SU-DHL-6 (cell line): ENCODE measurements around the gene ATF7IP.

ENCODE experiments used
- H2AFZ ChIP-seq: fragments of 200-600 bp; sonication (generic); 2 replicates; pipeline ENCODE4 v1.6.1; 2014; ENCODE audit warnings: low read depth, mild to moderate bottlenecking, moderate library complexity, mixed read lengths, antibody characterized with exemption, low read length; ENCODE audit not compliant: severe bottlenecking
- H3F3A ChIP-seq: fragments of 200-600 bp; shearing (Covaris generic); 2 replicates; pipeline ENCODE4 v1.6.0; 2016; ENCODE audit warnings: antibody characterized with exemption, mild to moderate bottlenecking; ENCODE audit not compliant: insufficient read depth
- H3K27ac ChIP-seq: fragments of 200-600 bp; sonication (generic); 2 replicates; pipeline ENCODE4 v1.5.1; 2016; ENCODE audit warnings: low read depth, mild to moderate bottlenecking, low read length, moderate library complexity, mixed read lengths
- H3K27me3 ChIP-seq: fragments of 200-600 bp; sonication (generic), shearing (Covaris generic); 2 replicates; pipeline ENCODE4 v1.6.0; 2014; ENCODE audit warnings: mild to moderate bottlenecking, low read length
- H3K36me3 ChIP-seq: fragments of 200-600 bp; sonication (generic); 2 replicates; pipeline ENCODE4 v1.6.1; 2014; ENCODE audit warnings: mild to moderate bottlenecking, low read length, mixed read lengths
- H3K4me2 ChIP-seq: fragments of 300-600, 200-600 bp; shearing (Covaris generic), sonication (generic); 2 replicates; pipeline ENCODE4 v1.6.0; 2014; ENCODE audit warnings: low read length, low read depth, mild to moderate bottlenecking; ENCODE audit not compliant: poor library complexity, severe bottlenecking
- H3K4me3 ChIP-seq: fragments of 200-600 bp; sonication (generic); 2 replicates; pipeline ENCODE4 v1.5.1; 2014; ENCODE audit warnings: antibody characterized with exemption, low read length, mild to moderate bottlenecking, mixed read lengths; ENCODE audit not compliant: insufficient read depth, poor library complexity, severe bottlenecking
- H3K79me2 ChIP-seq: fragments of 200-600 bp; sonication (generic); 2 replicates; pipeline ENCODE4 v1.6.1; 2014; ENCODE audit warnings: mild to moderate bottlenecking, low read length, moderate library complexity; ENCODE audit not compliant: insufficient read depth
- H3K9ac ChIP-seq: fragments of 200-600 bp; sonication (generic); 2 replicates; pipeline ENCODE4 v1.7.0; 2014; ENCODE audit warnings: mild to moderate bottlenecking, low read length
- H3K9me2 ChIP-seq: fragments of 200-600 bp; sonication (generic); replicated peaks from 2 replicates; pipeline ENCODE4 v1.6.1; 2014; ENCODE audit warnings: low read length; ENCODE audit not compliant: insufficient read depth
- H3K9me3 ChIP-seq: fragments of 200-600 bp; sonication (generic); 2 replicates; pipeline ENCODE4 v1.6.1; 2014; ENCODE audit warnings: low read length, mixed read lengths; ENCODE audit not compliant: insufficient read depth
- H4K20me1 ChIP-seq: fragments of 200-600 bp; sonication (generic); 2 replicates; pipeline ENCODE4 v1.6.1; 2014; ENCODE audit warnings: low read depth, mild to moderate bottlenecking, antibody characterized with exemption, low read length, moderate library complexity, mixed read lengths
- EZH2phosphoT487 ChIP-seq: fragments of 200-600 bp; sonication (generic), shearing (Covaris generic); conservative IDR thresholded peaks from 2 replicates; pipeline ENCODE4 v1.6.1; 2018; ENCODE audit warnings: mild to moderate bottlenecking, antibody characterized with exemption, low read length, moderate library complexity, mixed read lengths
- TF ChIP-seq, protein P1 (sequence below): fragments of 200-600 bp; sonication (generic); IDR thresholded peaks from one replicate; pipeline ENCODE4 v1.5.1; 2017; ENCODE audit warnings: antibody characterized with exemption, mild to moderate bottlenecking, low read length, moderate library complexity; ENCODE audit not compliant: insufficient read depth, poor library complexity, severe bottlenecking

Gene ATF7IP

DNA sequence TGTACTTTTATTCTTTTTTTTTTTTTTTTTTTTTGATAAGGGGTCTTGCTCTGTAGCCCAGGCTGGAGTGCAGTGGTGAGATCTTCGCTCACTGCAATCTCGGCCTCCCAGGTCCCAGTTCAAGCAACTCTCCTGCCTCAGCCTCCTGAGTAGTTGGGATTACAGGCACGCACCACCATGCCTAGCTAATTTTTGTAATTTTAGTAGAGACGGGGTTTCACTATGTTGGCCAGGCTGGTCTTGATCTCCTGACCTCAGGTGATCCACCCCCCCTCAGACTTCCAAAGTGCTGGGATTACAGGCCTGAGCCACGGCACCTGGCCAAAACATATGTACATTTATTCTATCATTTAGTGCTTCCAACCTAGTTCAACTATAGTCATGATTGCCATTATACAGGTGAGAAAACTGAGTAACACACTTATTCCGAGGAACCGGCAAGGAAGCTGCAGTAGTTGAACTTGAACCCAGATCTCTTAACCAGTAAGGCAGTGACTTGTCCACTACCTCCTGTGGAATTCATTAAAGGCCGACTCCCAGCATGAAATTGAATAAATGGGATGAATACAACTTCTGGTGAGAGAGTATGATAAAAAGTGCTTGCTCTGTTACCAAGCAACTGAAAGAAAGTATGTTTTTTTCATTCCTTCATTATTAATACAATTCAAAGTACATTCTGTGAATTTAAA lies 755 bp upstream of the ATF7IP start:
- H2AFZ ChIP-seq, result no peak overlapping the region
- H3K4me3 ChIP-seq, result peak overlapping the region; percentile 54
- H3K27me3 ChIP-seq, result no peaks in the 10 kb centered on the region
- H3K9ac ChIP-seq, result peak overlapping the region; percentile 55; the same call in 1 of the 2 replicates
- H3F3A ChIP-seq, result peaks cover 32% of the 10 kb centered on the region
- H3K9me3 ChIP-seq, result no peaks in the 10 kb centered on the region
- peak overlapping the region; percentile 99 for H3K4me2 ChIP-seq
- no peaks in the 10 kb centered on the region for H4K20me1 ChIP-seq
- peaks cover 3% of the 10 kb centered on the region; the same call in 1 of the 2 replicates for H3K36me3 ChIP-seq
- peaks cover 36% of the 10 kb centered on the region for H3K79me2 ChIP-seq
- peak overlapping the region; percentile 95 for H3K27ac ChIP-seq
- TF ChIP-seq, protein P1, sequence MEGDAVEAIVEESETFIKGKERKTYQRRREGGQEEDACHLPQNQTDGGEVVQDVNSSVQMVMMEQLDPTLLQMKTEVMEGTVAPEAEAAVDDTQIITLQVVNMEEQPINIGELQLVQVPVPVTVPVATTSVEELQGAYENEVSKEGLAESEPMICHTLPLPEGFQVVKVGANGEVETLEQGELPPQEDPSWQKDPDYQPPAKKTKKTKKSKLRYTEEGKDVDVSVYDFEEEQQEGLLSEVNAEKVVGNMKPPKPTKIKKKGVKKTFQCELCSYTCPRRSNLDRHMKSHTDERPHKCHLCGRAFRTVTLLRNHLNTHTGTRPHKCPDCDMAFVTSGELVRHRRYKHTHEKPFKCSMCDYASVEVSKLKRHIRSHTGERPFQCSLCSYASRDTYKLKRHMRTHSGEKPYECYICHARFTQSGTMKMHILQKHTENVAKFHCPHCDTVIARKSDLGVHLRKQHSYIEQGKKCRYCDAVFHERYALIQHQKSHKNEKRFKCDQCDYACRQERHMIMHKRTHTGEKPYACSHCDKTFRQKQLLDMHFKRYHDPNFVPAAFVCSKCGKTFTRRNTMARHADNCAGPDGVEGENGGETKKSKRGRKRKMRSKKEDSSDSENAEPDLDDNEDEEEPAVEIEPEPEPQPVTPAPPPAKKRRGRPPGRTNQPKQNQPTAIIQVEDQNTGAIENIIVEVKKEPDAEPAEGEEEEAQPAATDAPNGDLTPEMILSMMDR, result no peak
- no peak for TF ChIP-seq EZH2phosphoT487
- H3K9me2 ChIP-seq, result no peaks in the 10 kb centered on the region

DNA sequence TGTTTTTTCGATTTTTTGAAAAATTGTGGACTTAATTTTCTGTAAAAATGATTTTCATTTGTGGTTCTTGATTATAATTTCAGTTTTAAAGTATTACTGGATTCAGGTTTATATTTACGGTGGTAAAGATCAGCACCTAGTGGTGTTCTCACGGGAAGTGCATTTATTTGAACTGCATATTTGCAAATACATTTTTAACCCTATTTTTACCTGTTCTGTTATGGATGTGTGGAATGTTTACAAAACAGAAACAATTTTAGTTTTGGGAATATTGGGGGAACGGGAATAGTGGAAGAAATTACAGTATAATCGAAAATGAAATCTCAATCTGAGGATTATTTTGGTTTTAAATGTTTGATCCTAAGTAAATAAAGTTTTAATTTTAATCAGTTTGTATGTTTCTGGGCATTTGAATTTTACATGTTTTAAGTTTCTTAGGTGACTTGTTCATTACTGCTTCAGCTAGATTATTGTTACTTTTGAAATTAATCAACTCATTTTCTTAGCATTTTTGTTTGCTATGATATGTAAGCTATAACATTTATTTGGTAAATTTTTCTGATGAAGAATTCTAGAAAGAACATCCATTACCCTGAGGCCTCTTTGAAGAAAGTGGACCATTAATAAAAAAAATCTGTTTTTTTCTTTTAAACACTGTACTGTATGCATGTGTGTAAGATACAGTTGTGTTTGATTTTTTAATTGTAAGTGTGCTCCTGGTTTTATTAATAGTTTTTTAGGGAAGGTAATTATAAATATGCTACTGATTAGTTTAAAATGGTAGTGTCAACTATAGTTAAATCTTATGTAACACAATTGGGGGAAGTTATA lies 942 bp downstream of the ATF7IP start:
- TF ChIP-seq, protein P1, result no peak
- no peak for TF ChIP-seq EZH2phosphoT487

GRCh38 chr12:14367040-14367661 lies 1.7 kb downstream of the ATF7IP start:
- Histone ChIP-seq H3F3A (peaks cover 30% of the 10 kb centered on the region), H3K9ac (peak overlapping the region; percentile 55), H3K27ac (peak overlapping the region; percentile 95), H3K36me3 (peaks cover 3% of the 10 kb centered on the region; the same call in 1 of the 2 replicates), H3K4me2 (peak overlapping the region; percentile 99), H3K9me3 (no peaks in the 10 kb centered on the region), H4K20me1 (no peaks in the 10 kb centered on the region), H2AFZ (no peak overlapping the region), H3K79me2 (peaks cover 60% of the 10 kb centered on the region), H3K4me3 (peak overlapping the region; percentile 54), H3K27me3 (no peaks in the 10 kb centered on the region), H3K9me2 (no peaks in the 10 kb centered on the region)
- no peak for TF ChIP-seq EZH2phosphoT487
- TF ChIP-seq, protein P1, result no peak

More for the DNA sequence above, 942 bp downstream of the ATF7IP start:
- Histone ChIP-seq H3F3A (peaks cover 32% of the 10 kb centered on the region), H3K9me3 (no peaks in the 10 kb centered on the region), H3K4me2 (peak overlapping the region; percentile 99), H3K9ac (peak overlapping the region; percentile 55), H3K36me3 (peaks cover 3% of the 10 kb centered on the region; the same call in 1 of the 2 replicates), H3K27ac (peak overlapping the region; percentile 95), H3K9me2 (no peaks in the 10 kb centered on the region), H4K20me1 (no peaks in the 10 kb centered on the region), H3K27me3 (no peaks in the 10 kb centered on the region), H3K79me2 (peaks cover 53% of the 10 kb centered on the region), H3K4me3 (peak overlapping the region; percentile 54), H2AFZ (no peak overlapping the region)
